OCI-LY7 (cell line): ENCODE data around the gene CA5A.

ENCODE experiments used
- CTCF ChIP-seq: fragments of 200-600 bp; sonication (generic); conservative IDR thresholded peaks from 2 replicates; pipeline ENCODE4 v1.5.1; 2014; ENCODE audit warnings: mild to moderate bottlenecking, antibody characterized with exemption, low read length, moderate library complexity, mixed read lengths
- EZH2phosphoT487 ChIP-seq: fragments of 200-600 bp; sonication (generic); IDR thresholded peaks from 2 replicates; pipeline ENCODE4 v1.6.1; 2018; ENCODE audit warnings: low read depth, borderline replicate concordance, mild to moderate bottlenecking, mixed run types, antibody characterized with exemption, low read length, moderate library complexity, mixed read lengths

DNA sequence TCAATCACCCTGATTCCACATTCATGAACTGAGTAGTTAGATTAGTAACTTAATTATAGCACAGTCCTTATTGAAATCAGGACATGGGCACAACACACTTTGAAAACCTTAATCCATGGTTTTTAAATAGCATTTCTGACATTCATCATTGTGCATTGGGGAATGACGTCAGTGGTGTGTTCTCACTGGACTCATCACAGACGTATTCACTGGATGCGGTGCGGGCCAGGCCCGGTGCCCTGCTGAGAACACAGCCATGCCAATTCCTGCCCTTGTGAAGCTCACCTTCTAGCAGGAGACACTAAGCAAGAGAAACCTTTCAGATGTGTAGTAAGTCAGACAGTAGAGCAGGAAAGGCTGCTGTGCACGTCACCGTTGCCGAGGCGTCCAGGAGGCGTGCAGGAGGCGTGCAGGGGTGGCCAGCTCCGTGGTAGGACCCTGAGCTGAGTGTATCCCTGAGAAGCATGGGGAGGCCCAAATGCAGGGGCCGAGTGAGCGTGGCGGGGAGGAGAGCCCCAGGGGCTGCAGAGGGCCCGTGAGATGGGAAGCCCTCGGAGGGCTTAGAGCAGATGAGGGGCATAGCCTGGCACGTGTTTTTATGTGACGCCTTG is 27.8 kb upstream of the CA5A start:
- TF ChIP-seq CTCF (no peak), EZH2phosphoT487 (no peak)
